ENCODE data around the gene AKAP9.
A peak's percentile ranks its signal among the peaks of the same experiment; 100 is the strongest.
"Not testable (repeated sequence)": the region's sequence is repeated elsewhere in the genome, so short reads cannot be mapped to it uniquely, and the experiment has no call there.

The AKAP9 gene

DNA sequence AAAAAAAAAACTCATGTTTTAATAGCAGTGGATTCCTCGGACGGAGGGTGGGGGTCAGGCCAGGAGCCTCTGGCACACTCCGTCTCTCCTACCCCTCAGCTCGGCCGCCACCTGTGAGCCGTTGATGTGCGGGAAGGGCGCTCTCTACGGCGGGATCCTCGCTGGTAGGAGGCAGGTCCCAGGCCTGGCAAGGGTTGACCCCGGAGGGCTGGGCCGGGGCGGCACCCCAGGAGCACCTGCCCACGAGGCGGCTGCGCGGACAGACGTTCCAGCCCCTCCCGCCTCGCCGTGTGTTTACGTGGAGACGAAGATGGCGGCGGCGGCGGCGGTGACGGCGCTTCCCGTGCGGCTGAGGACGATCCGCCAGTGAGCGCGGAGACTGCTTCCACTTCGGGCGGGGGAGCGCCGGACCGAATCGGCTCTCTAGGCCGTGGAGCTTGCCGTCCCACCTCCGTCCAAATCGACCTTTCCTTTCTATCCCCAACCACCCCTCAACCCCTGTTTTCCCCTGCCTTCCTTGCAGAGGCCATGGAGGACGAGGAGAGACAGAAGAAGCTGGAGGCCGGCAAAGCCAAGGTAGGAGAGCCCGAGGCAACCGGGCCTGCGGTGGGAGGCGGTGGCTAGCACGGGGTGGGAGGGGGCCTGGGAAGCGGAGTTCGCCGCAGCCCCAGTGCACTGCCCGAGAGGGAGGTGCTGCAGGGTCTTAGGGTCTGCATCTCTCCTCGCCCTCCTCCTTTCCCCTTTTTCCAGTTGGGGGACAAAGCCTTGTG, at the start of gene AKAP9:
Gene AKAP9, plus strand, starts transcription at position 291 of the 770 bp plus-strand sequence. Its CDS starts 238 bp downstream, at position 529.
- peak; percentile 89 for DNase-seq (ENCODE audit: low spot score)

DNA sequence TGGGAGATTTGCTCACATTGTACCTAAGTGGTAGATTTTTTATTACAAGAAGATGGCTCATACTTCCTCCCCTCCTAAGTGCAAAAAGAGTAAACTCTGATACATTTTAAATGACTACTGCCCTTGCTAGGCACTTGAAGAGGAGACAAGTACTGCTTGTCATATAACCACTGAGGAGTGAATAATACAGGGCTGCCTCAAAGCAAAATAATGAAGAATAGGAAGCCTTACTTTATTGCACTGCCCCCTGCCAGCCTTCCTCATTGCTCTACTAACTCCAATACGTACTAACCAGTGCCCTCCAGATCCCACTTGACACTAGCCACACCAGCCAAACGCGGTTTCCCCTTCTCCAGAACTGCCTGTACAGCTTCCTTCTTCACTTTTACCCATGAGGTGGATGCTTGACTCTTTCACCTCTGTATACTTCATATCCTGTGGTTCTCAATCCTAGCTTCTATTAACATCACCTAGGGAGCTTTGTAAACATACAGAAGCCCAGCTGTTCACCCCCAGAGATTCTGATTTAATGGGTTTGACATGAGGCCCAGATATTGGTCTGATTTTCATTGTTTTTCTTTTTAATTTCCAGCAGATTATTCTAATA, 48.5 kb upstream of the AKAP9 start:
- DNase-seq (ENCODE audit: low spot score) = no peak

DNA sequence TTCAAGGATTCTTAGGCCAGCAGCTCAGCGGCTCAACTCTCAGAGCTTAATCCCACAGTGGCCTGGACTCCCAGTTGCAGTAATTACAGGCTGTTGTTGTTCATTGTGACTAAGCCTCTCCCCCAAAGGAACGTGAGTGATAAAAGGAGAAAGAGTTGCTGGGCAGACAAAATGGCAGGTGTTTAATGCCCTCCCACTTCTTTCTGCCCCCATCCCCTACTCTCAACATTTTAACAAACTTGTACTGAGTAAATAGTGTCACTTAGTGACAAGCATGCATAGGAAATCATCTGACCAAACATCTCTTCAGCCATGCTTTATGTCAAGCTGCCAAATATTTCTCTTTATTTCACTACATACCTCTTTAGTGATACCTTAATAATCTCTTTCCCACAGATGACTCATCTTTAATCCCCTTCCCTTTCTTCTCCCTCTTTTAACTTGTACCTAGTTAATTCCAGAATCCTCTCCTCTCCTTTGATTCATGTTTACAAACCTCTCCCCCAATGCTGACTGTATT, 47.8 kb upstream of the AKAP9 start:
- DNase-seq (ENCODE audit: low spot score) = peak; percentile 63

DNA sequence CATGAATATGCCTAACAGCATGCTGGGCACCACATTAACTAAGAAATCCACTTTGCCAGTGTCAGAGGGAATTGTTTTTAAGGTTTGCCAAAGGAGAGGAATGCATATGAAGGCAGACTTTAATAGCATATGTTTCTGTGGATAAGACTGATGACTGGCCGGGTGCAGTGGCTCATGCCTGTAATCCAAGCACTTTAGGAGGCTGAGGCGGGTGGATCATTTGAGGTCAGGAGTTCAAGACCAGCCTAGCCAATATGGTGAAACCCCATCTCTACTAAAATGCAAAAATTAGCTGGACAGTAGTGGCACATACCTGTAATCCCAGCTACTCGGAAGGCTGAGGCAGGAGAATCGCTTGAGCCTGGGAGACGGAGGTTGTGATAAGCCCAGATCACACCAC, 47.0 kb upstream of the AKAP9 start:
- not testable (repeated sequence) for DNase-seq (ENCODE audit: low spot score)

DNA sequence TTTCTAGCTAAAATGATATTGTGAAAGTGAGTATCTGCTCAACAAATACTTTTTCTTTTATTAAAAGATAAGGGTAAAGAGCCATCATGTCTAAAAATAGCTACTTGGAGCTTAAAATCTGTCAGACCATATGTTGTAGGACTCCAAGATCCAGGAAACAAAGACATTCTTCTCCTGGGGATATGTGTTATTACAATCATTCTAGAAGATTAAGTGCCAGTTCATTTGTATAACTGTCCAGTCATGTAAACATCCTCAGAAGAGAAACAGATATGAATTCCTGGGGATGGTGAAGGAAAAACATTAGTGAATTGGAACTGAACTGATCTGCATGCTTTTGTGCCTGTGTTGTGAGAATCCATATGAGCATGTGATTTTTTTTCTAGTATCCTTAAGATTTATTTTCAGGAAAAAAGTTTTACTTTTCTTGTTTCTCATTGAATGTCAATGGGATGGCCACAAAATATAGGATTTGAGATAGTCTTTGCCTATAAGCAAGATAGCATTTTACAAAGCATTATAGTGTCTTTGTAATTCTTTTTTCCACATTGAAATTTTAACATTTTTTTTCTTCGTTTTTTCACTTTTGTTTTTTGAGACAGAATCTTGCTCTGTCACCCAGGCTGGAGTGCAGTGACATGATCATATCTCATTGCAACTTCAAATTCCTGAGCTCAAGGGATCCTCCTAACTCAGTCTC, 45.7 kb upstream of the AKAP9 start:
- DNase-seq (ENCODE audit: low spot score) = no peak

DNA sequence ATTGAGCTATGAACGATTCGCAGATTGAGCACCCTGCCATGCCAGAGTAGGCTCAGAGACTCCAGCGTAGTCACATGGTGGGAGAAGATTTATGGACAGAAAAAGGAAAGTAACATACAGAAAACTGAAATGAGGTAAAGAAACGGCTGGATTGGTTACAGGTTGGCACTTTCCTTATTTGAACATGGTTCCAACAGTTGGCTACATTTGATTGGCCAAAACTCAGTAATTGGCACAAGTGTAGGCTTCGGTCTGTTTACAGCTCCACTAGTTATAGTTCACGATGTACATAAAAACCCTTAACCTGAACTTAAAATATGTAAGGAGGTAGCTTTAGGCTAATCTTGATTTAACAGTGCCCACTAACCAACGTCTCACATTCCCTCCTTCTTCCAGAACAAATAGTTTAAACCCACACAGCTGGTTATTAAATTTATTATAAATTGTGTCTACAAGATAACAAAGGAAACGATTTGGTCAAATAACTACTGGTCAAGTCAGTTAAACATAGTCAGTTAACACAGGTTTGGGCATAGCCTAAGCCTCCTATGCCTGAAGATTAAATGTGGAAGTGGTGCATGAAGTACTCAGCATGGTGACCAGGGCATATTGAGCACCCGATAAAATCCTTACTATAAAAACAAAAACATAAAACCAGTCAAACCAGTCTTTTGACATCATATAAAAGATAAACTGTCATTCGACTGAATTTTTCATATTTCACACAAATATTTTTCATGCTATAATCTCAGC, 42.2 kb upstream of the AKAP9 start:
- no peak for DNase-seq (ENCODE audit: low spot score)

DNA sequence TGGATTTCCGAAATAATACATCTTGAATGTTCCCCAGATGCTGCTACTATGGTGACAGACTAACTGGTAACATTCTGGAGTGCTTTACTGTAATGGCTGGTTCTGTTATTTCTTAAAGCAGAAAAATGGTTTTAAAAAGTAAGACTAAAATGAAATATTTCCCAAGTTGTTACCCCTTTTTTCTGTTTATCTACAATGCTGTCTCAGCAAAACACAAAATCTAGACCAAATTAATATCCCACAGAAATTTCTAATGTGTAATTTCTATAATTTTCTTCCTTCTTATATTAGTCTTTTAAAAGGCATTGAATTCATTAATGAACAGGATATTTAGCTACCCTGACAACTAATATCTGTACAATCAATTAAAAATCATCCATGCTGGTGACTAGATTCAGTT, 41.1 kb upstream of the AKAP9 start:
- DNase-seq (ENCODE audit: low spot score) = no peak

DNA sequence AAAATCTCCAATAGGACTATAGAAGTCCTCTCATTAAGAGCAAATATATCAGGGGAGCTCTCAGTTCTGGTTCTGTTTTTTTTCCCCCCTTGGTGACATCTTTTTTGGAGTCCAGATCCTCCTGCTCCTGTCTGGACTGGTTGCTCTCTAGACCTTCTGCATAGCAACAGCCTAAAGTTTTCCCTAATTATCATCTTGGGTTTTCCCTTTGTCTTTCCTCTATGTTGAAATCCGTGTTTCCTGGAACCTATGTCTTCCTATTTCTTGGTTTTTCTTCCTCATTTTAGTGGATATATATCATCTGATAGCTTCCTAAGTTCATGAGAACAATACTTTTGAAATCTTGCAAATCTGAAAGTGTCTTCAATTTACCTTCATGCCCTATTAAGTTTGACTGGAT, 30.5 kb upstream of the AKAP9 start:
- no peak for DNase-seq (ENCODE audit: low spot score)

DNA sequence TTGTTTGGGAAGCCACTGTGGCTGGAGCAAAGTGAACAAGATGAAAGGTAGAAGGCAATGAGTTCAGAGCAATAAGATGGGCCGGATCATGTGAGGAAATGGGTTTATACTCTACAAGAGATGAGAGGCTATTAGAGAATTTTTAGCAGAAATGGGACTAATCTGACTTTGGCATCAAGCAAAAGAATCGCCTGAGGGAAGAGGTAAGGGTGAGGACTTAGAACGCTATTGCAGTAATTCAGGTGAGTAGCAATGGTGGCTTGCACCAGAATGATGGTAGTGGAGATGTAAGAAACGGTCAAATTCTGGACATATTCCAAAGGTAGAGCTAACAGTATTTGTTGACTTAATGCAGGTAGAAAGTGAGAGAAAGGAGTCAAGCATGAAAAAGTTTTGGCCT, 29.5 kb upstream of the AKAP9 start:
- DNase-seq (ENCODE audit: low spot score) = no peak

DNA sequence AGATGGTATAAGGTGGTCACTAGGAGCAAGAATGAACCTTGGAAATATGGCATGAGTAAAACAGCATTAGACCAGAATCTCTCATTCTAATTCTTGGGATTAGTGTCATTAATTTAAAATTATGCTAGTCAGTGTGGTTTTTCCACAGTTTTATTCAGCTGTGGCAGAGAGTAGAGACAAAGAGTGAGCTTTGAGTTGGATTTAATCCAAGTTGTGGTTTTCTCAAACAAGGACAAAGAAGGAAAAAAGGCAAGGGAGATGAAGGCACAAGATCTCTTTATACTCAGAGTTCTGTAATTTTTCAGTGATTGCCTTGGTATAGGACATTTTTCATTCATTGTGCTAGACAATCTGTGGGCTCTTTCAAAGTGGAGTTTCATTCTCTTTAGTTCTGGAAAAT, 28.2 kb upstream of the AKAP9 start:
- DNase-seq (ENCODE audit: low spot score) = no peak

DNA sequence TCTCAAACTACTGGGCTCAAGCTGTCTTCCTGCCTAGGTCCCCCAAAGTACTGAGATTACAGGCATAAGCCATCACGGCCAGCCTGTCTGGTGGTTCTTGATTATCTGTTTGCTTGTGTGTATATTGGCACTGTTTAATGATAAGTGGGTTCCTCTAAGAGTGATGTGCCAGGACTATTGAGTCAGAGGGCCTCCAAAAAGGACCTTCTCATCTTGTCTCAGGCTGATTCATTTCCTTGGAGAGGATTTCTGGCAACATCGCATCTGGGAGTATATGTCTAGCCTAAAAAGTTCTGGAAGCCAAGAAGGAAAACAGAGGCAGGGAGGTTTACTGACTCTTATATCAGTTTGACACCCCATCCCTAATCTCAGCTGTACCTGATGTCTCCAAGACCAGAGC, 27.1 kb upstream of the AKAP9 start:
- no peak for DNase-seq (ENCODE audit: low spot score)

DNA sequence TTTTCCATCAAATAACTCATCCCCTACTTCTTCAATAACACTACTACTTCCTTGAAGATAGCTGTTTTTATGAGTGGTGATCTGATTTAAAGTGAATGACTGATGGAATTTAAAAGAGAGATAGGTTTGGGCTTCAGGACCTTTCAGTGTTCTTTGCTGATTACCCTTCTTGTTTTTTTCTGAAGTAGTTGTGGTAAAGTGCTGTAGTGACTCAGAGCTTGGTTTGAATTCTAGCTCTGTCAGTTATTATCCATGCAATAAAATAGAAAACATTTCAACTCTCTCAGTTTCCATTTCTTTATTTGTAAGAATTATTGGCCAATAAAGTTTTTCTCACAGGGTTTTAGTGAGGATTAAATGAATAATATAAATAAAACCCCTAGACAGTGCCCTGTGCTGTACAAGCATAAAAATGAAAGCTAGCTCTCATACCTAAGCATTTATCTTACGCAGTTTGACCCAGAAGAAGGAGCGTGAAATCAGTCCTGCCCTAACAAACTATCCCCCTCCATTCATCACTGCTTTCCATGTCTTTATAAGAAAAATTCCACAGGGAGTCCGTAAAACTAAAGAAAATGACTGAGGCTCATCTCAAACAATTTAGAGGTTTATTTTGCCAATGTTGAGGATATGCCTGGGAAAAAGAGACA, 25.1 kb upstream of the AKAP9 start:
- no peak for DNase-seq (ENCODE audit: low spot score)

DNA sequence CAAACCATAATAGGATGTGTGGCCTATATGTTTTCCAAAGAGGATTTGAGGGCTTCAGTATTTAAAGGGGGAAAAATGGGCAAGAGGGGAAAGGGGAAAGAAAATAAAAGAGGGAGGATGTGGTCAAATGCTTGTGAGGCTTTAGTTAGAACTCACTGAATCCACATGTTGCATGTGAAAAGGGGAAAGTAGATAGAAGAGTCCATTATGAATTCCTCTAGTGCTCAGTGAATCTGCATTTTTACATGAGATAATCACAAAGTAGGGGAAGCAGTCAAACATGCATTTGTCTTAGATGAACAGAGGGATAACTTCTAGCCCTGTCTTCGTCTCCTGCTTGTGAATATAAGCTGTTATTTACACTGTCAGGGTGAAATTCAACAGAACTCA, 24.6 kb upstream of the AKAP9 start:
- DNase-seq (ENCODE audit: low spot score) = no peak

DNA sequence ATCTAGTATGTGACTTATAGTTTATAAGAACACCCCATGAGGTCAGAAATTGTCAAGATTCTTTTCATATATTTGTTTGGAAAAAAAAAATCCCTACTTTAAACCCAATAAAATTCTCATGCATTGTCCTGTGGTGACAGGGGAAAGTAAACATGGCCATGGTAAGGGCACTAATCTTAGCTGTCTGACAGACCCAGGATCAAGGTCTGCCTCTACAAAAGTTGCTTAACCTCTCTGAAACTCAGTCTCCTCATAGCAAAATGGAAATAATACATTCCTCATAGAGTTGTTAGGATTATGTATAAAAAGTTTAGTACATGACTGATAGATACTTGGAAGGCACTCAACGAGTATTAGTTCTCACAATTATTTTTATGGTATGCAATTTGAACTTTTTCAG, 22.3 kb upstream of the AKAP9 start:
- no peak for DNase-seq (ENCODE audit: low spot score)

DNA sequence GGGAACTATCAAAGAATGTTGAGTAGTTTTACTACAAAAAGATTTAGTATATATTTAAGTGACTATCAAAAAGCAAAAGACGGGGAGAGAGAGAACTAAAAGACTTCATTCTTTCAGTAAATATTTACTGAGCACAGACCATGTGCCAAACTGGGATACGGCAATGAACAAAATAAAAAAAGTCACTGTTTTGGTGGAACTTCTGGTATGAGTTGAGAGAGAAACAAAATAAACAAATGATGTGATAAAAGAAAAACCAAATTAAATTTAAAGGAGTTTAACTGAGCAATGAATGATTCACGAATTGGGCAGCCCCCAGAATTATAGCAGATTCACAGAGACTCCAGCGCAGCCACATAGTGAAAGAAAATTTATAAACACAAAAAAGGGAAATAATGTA, 17.8 kb upstream of the AKAP9 start:
- no peak for DNase-seq (ENCODE audit: low spot score)

DNA sequence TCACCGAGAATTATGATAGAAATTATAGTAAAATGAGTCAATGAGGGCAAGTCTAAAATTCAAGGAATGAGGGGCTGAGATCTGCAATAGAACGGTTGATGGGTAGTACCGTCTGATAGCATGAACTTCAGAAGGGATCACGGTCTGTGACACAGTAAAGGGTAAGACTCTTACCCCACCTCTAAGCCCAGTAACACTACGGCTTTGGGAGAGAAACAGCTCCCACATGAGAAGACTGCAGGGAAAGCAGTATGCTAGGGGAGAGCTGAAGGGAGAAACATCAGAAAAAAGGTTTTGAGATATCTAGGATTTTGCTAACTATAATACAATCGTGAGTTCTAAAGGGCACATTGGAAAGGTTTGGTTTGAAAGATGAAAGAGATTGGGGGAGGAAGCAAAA, 12.8 kb upstream of the AKAP9 start:
- DNase-seq (ENCODE audit: low spot score) = no peak

DNA sequence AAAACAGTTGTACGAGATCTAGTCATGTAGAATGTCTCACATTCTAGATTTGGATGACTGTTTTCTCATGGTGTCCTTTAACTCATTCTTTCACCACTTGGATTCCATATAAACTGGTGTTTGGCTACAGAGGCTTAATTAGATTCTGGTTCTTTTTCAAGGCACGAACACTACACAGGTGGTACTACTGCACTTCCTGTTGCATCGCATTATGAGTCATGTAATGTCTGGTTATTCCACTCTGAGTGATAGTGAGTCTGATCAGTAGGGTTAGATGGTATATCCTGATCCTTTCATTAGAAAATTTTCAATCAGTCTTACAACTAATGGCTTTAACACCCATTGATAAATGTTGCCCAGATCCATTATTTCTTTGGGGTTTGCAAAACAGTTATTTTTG, 11.2 kb upstream of the AKAP9 start:
- DNase-seq (ENCODE audit: low spot score) = no peak

DNA sequence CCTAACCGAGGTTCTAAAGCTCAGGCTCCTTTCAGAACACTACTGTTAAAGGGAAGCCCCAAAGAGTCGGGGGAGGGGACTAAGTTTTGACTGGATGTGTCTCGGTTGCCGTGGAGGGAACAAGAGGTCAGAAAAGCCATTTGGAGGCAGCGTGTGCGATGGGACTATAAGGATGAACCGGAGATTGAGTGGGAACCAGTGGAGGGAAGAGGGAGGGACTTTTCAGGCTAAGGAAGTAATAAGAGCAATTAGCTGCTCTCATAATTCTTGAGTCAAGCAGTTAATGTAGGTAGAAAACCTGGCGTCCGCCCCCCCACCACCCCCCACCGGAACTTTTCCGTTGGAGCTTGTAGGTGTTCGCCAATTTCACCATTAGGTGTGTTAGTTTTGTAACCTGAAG, 491 bp upstream of the AKAP9 start:
- peak; percentile 53 for DNase-seq (ENCODE audit: low spot score)

DNA sequence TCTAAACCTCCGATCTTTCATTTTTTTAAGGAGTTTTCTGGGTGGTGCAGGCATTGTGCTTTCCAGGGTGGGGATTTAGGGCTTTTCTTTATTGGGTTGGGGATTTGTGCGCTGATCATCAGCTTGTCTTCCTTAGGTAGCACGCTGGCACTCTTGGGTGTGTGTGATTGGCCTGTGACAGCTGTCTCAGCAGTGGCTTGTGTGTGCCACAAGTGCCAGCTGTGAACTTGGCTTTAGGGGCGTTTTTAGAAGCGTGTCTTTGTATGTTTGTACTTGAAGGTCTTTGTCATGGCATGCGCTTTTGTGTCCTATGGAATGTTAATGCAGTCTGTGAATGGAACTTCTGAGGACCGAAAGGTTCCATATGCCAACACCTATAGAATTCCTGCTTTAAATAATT, 788 bp downstream of the AKAP9 start:
- DNase-seq (ENCODE audit: low spot score) = peak; percentile 53

DNA sequence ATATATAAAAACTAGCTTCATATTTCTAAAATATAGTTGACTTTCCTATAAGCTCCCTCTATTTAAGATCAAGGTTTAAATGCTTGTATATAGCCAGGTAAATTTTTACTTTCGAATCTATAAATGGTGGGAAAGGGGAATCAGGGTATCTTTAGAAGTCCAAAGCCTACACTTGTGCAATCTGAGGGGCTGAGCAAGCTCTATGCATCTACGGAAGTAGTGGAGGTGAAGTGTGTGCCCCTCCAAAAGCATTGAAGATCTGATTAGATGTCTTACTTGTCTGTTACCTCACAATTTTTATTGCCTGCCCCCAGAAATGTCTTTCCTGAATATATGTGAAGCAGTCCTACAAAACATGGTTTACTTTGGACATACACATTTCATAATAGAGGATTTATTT, 1.6 kb downstream of the AKAP9 start:
- no peak for DNase-seq (ENCODE audit: low spot score)

DNA sequence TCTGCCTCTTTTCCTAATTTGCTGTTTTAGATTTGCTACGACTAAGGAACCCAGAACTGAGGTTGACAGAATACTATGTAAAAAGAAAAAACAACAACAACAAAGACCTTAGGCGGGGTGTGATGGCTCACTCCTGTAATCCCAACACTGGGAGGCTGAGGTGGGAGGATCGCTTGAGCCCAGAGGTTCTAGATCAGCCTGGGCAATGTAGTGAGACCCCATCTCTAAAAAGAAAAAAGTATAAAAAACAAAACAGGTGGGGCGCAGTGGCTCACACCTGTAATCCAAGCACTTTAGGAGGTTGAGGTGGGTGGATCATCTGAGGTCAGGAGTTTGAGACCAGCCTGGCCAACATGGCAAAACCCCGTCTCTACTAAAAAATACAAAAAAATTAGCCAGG, 4.3 kb downstream of the AKAP9 start:
- DNase-seq (ENCODE audit: low spot score) = not testable (repeated sequence)

DNA sequence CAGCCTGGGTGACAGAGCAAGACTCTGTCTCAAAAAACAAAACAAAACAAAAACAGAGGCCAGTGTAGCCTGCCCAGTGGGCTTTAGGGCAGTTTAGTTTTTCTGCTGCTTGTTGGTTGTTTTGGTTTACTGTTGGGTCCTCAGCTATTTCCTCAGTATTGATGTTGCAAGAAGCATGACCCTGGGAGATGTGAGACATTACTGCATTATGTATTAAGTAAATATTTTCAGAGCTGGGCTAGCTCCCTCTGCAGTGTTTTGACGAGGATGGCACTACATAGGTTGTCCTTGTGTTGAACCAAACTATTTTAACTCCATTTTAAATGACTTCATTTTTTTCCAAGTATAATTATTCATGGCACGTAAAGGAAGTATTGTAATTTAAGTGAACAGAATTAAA, 4.8 kb downstream of the AKAP9 start:
- no peak for DNase-seq (ENCODE audit: low spot score)

Data from ecto neural progenitor cell (in vitro differentiated cells).